Pancreas (tissue), 10 donors: ENCODE results near the gene MXI1. TPM values are rescaled to one million over a fixed set of nuclear protein-coding genes. Genes with fewer than 3 reads are reported as not detected.

Experiments used
- ATAC-seq, 4 donors: fragments of 200-7000 bp; cut with Tn5 transposase; one replicate each; pipeline versions ENCODE4 v1.8.0 to v1.9.1; 2020; ENCODE audit warnings: mild to moderate bottlenecking in 4 of 4, moderate library complexity in 4 of 4
- DNase-seq, 6 donors: peaks; one replicate each; pipeline ENCODE4 v3.0.0-alpha.2; 2020
- FAIRE-seq: peaks from 2 replicates; lab custom pipeline; 2012; peaks lifted over from hg19 to GRCh38; lab: Jason Lieb, UNC
- H3K27ac ChIP-seq, 4 donors: fragments of 200-600 bp; sonication (generic); 1 replicate in 3 of 4; 2 replicates in 1 of 4; pipeline versions ENCODE4 v1.5.0 to v1.8.0; 2020
- H3K27me3 ChIP-seq, 4 donors: fragments of 200-600 bp; one replicate each; pipeline ENCODE4 v1.8.0; 2021
- H3K36me3 ChIP-seq, 3 donors: fragments of 200-600 bp; sonication (generic) in 1 of 3; one replicate each; pipeline versions ENCODE4 v1.5.0 to v1.8.0; 2020 to 2021
- H3K4me1 ChIP-seq, 3 donors: fragments of 200-600 bp; one replicate each; pipeline ENCODE4 v1.8.0; 2021
- H3K4me3 ChIP-seq, 4 donors: fragments of 200-600 bp; sonication (generic) in 2 of 4; one replicate each; pipeline versions ENCODE4 v1.5.0 to v1.8.0; 2020 to 2021
- H3K9me3 ChIP-seq, 4 donors: fragments of 200-600 bp; one replicate each; pipeline ENCODE4 v1.8.0; 2021
- CTCF ChIP-seq, 4 donors: fragments of 200-600 bp; sonication (generic) in 3 of 4; IDR thresholded peaks; one replicate each; pipeline versions ENCODE4 v1.5.0 to v1.8.0; 2021; ENCODE audit warnings: antibody characterized with exemption in 4 of 4
- WGBS, 2 donors: extraction: QIAGEN DNeasy Blood & Tissue Kit; methylation state at CpG; one replicate each; pipeline ENCODE4 v1.1.7; 2013; 5-methylcytosine and 5-hydroxymethylcytosine counted together
- intact Hi-C, 3 donors: fragments of 100-400 bp; cut with DNase I; formaldehyde crosslinking; loops; one replicate each; pipeline versions ENCODE4 v1.11.1 to v1.14.2; 2022
- polyA plus RNA-seq, 2 donors: library from polyadenylated mRNA; stranded (reverse); fragments of 200-250 nt; gene quantifications; one replicate each; pipeline ENCODE4 v1.2.3, GENCODE V29; 2013
- total RNA-seq, 6 donors: library from RNA; stranded (reverse); fragmentation: NEBNext Ultra II Directional in 4 of 6; extraction: Animal tissue kit (Norgen Biotek cat#: 25700) in 4 of 6; gene quantifications; one replicate each; pipeline versions ENCODE4 v1.2.1 to v1.2.4, GENCODE V29; 2021 to 2023
- donor health status: healthy with polysubstance abuse.
- donor health status: DM: no; HTN: no; CAD: no; lungs with moderate emphysema.
- donor health status: DM: no; HTN: no; CAD: no.
- donor health status: control.
- donor health status: control.
- donor health status: Bipolar disorder and iron deficiency.
- donor health status: DM: yes; HTN: yes; CAD: no.
- donor health status: DM: no; HTN: no; CAD: no.
- donor health status: DM: no; HTN: no; CAD: no.
- donor health status: DM: yes; HTN: yes; CAD: no.

MXI1 gene
- total and polyA plus RNA-seq, 8 donors: 8.2 to 30.5 (median 21.5) TPM

GRCh38 chr10:110263164-110263563 lies 55.8 kb downstream of the MXI1 start:
- Histone ChIP-seq H3K4me3 (no peak overlapping the region), H3K4me1 (peaks cover 0 to 9% (median 4%) of the 10 kb centered on the region in 3 donors), H3K27ac (no peak overlapping the region), H3K9me3 (no peaks in the 10 kb centered on the region), H3K27me3 (no peaks in the 10 kb centered on the region), H3K36me3 (no peaks in the 10 kb centered on the region)
- no peak for DNase-seq
- no peak for FAIRE-seq
- no peak for TF ChIP-seq CTCF (IDR thresholded peaks at IDR 0.05)
- ATAC-seq: peak in 1 of 4 donors; percentile 37
- WGBS, 2 donors: 23 to 29% methylated on average over 1 of the region's 1 CpG
- intact Hi-C loops: no loop called here

GRCh38 chr10:110265573-110266193 lies 58.3 kb downstream of the MXI1 start:
- no peak overlapping the region for H3K27ac ChIP-seq
- no peak overlapping the region for H3K4me3 ChIP-seq
- ATAC-seq (no peak), FAIRE-seq (no peak), DNase-seq (no peak)
- no peaks in the 10 kb centered on the region for H3K9me3 ChIP-seq
- intact Hi-C loops: no loop called here
- peaks cover 15 to 35% (median 27%) of the 10 kb centered on the region in 3 donors for H3K4me1 ChIP-seq
- H3K27me3 ChIP-seq: no peaks in the 10 kb centered on the region
- 91 to 99% methylated on average over 4 of the region's 4 CpGs for WGBS, 2 donors
- no peak for TF ChIP-seq CTCF (IDR thresholded peaks at IDR 0.05)
- no peaks in the 10 kb centered on the region for H3K36me3 ChIP-seq

- Histone ChIP-seq H3K4me1 (peaks cover 15 to 35% (median 27%) of the 10 kb centered on the region in 3 donors), H3K9me3 (no peaks in the 10 kb centered on the region), H3K27me3 (no peaks in the 10 kb centered on the region), H3K36me3 (no peaks in the 10 kb centered on the region), H3K27ac (no peak overlapping the region), H3K4me3 (no peak overlapping the region)
- TF ChIP-seq CTCF (IDR thresholded peaks at IDR 0.05): no peak
- no peak for ATAC-seq
- DNase-seq: no peak
- WGBS, 2 donors: 89 to 97% methylated on average over 1 of the region's 1 CpG
- FAIRE-seq: no peak
- intact Hi-C loops: no loop called here
Observed at GRCh38 chr10:110267276-110267675, 59.9 kb downstream of the MXI1 start.

- DNase-seq: peak in 2 of 6 donors; percentile 16 to 27
- no peak overlapping the region for H3K4me3 ChIP-seq
- no peaks in the 10 kb centered on the region for H3K27me3 ChIP-seq
- H3K9me3 ChIP-seq: no peaks in the 10 kb centered on the region
- ATAC-seq: peak; percentile 32 to 76 (median 64)
- no peak for FAIRE-seq
- no peaks in the 10 kb centered on the region for H3K36me3 ChIP-seq
- H3K27ac ChIP-seq: peak overlapping the region in 3 of 4 donors; percentile 59 to 87 (median 80)
- intact Hi-C loops: no loop called here
- TF ChIP-seq CTCF (IDR thresholded peaks at IDR 0.05): no peak
- peaks cover 15 to 28% (median 27%) of the 10 kb centered on the region in 3 donors for H3K4me1 ChIP-seq
Observed at GRCh38 chr10:110268442-110268841, 61.0 kb downstream of the MXI1 start.

GRCh38 chr10:110268971-110269370 lies 61.6 kb downstream of the MXI1 start:
- intact Hi-C loops: no loop called here
- 28 to 39% methylated on average over 2 of the region's 2 CpGs for WGBS, 2 donors
- TF ChIP-seq CTCF (IDR thresholded peaks at IDR 0.05): no peak
- Histone ChIP-seq H3K27ac (peak overlapping the region; percentile 59 to 87 (median 73)), H3K4me3 (peak overlapping the region in 2 of 4 donors; percentile 10 to 31), H3K4me1 (peaks cover 15 to 28% (median 27%) of the 10 kb centered on the region in 3 donors), H3K27me3 (no peaks in the 10 kb centered on the region), H3K36me3 (no peaks in the 10 kb centered on the region), H3K9me3 (no peaks in the 10 kb centered on the region)
- FAIRE-seq (no peak), DNase-seq (peak in 1 of 6 donors; percentile 21), ATAC-seq (peak; percentile 16 to 36 (median 28))
